ENCODE data around the gene PLEKHG4.

Gene PLEKHG4

GRCh38 chr16:67286441-67287235 lies 7.3 kb downstream of the PLEKHG4 start:
- Mint-ChIP-seq H3K9me3 (no peaks in the 10 kb centered on the region), H3K4me3 (no peak overlapping the region), H3K27me3 (no peaks in the 10 kb centered on the region), H3K27ac (no peak overlapping the region), H3K4me1 (peaks cover 23% of the 10 kb centered on the region)
- no peak for DNase-seq
- no peak for ATAC-seq

- Mint-ChIP-seq H3K27ac (no peak overlapping the region), H3K4me1 (peaks cover 23% of the 10 kb centered on the region), H3K27me3 (no peaks in the 10 kb centered on the region), H3K4me3 (no peak overlapping the region), H3K9me3 (no peaks in the 10 kb centered on the region)
- DNase-seq, result no peak
- ATAC-seq, result no peak
Observed at GRCh38 chr16:67287960-67288359, 8.6 kb downstream of the PLEKHG4 start.

- no peak overlapping the region for H3K4me3 Mint-ChIP-seq
Observed at GRCh38 chr16:67291461-67291860, 12.1 kb downstream of the PLEKHG4 start.

GRCh38 chr16:67294171-67294757 lies 14.9 kb downstream of the PLEKHG4 start:
- Mint-ChIP-seq H3K27me3 (no peaks in the 10 kb centered on the region), H3K4me1 (peaks cover 21% of the 10 kb centered on the region), H3K27ac (peak overlapping the region in 1 of 2 donors; percentile 49), H3K4me3 (no peak overlapping the region), H3K9me3 (no peaks in the 10 kb centered on the region)
- ATAC-seq (no peak), DNase-seq (no peak)

More at GRCh38 chr16:67291461-67291860, 12.1 kb downstream of the PLEKHG4 start:
- peaks cover 20% of the 10 kb centered on the region for H3K4me1 Mint-ChIP-seq
- DNase-seq (no peak), ATAC-seq (no peak)
- no peaks in the 10 kb centered on the region for H3K27me3 Mint-ChIP-seq
- H3K9me3 Mint-ChIP-seq, result no peaks in the 10 kb centered on the region
- no peak overlapping the region for H3K27ac Mint-ChIP-seq

- no peak overlapping the region for H3K27ac Mint-ChIP-seq
- no peak overlapping the region for H3K4me3 Mint-ChIP-seq
- no peaks in the 10 kb centered on the region for H3K9me3 Mint-ChIP-seq
- DNase-seq, result no peak
- H3K27me3 Mint-ChIP-seq, result no peaks in the 10 kb centered on the region
- H3K4me1 Mint-ChIP-seq, result peaks cover 14% of the 10 kb centered on the region
- ATAC-seq, result no peak
Observed at GRCh38 chr16:67294938-67295361, 15.6 kb downstream of the PLEKHG4 start.

- no peak overlapping the region for H3K27ac Mint-ChIP-seq
- no peaks in the 10 kb centered on the region for H3K27me3 Mint-ChIP-seq
- H3K4me1 Mint-ChIP-seq, result peaks cover 4% of the 10 kb centered on the region
- H3K9me3 Mint-ChIP-seq, result no peaks in the 10 kb centered on the region
- ATAC-seq (no peak), DNase-seq (no peak)
- H3K4me3 Mint-ChIP-seq, result no peak overlapping the region
Observed at GRCh38 chr16:67296420-67296819, 17.1 kb downstream of the PLEKHG4 start.

- no peak for DNase-seq
- Mint-ChIP-seq H3K4me1 (peaks cover 4% of the 10 kb centered on the region), H3K4me3 (no peak overlapping the region), H3K27me3 (no peaks in the 10 kb centered on the region), H3K27ac (no peak overlapping the region), H3K9me3 (no peaks in the 10 kb centered on the region)
- ATAC-seq, result no peak
Observed at GRCh38 chr16:67298277-67298676, 18.9 kb downstream of the PLEKHG4 start.

- H3K27me3 Mint-ChIP-seq, result peaks cover 5% of the 10 kb centered on the region
- ATAC-seq (no peak), DNase-seq (no peak)
- no peaks in the 10 kb centered on the region for H3K9me3 Mint-ChIP-seq
- no peak overlapping the region for H3K4me3 Mint-ChIP-seq
- no peak overlapping the region for H3K27ac Mint-ChIP-seq
- H3K4me1 Mint-ChIP-seq, result peaks cover 10% of the 10 kb centered on the region
Observed at GRCh38 chr16:67299269-67299668, 19.9 kb downstream of the PLEKHG4 start.

GRCh38 chr16:67301080-67301782 lies 21.9 kb downstream of the PLEKHG4 start:
- H3K27ac Mint-ChIP-seq, result no peak overlapping the region
- no peaks in the 10 kb centered on the region for H3K9me3 Mint-ChIP-seq
- ATAC-seq (no peak), DNase-seq (no peak)
- H3K4me1 Mint-ChIP-seq, result peaks cover 10% of the 10 kb centered on the region
- no peak overlapping the region for H3K4me3 Mint-ChIP-seq
- H3K27me3 Mint-ChIP-seq, result peaks cover 16% of the 10 kb centered on the region

- DNase-seq, result no peak
Observed at GRCh38 chr16:67302076-67302475, 22.7 kb downstream of the PLEKHG4 start.

GRCh38 chr16:67302970-67303369 lies 23.6 kb downstream of the PLEKHG4 start:
- ATAC-seq (peak; percentile 76), DNase-seq (no peak)
- Mint-ChIP-seq H3K27me3 (peaks cover 22% of the 10 kb centered on the region), H3K4me1 (peaks cover 6% of the 10 kb centered on the region), H3K9me3 (no peaks in the 10 kb centered on the region), H3K27ac (no peak overlapping the region), H3K4me3 (no peak overlapping the region)

More at GRCh38 chr16:67302076-67302475, 22.7 kb downstream of the PLEKHG4 start:
- H3K9me3 Mint-ChIP-seq, result no peaks in the 10 kb centered on the region
- peaks cover 22% of the 10 kb centered on the region for H3K27me3 Mint-ChIP-seq
- H3K27ac Mint-ChIP-seq, result no peak overlapping the region
- H3K4me3 Mint-ChIP-seq, result no peak overlapping the region
- no peak for ATAC-seq
- peaks cover 6% of the 10 kb centered on the region for H3K4me1 Mint-ChIP-seq

GRCh38 chr16:67304020-67304419 lies 24.7 kb downstream of the PLEKHG4 start:
- Mint-ChIP-seq H3K9me3 (no peaks in the 10 kb centered on the region), H3K27ac (peak overlapping the region in 1 of 2 donors; percentile 1), H3K4me3 (no peak overlapping the region), H3K27me3 (peaks cover 22% of the 10 kb centered on the region), H3K4me1 (peaks cover 17% of the 10 kb centered on the region)
- DNase-seq, result no peak
- no peak for ATAC-seq

GRCh38 chr16:67305216-67306071 lies 26.1 kb downstream of the PLEKHG4 start:
- Mint-ChIP-seq H3K4me3 (no peak overlapping the region), H3K4me1 (peaks cover 31% of the 10 kb centered on the region), H3K27me3 (peaks cover 22% of the 10 kb centered on the region), H3K27ac (no peak overlapping the region), H3K9me3 (no peaks in the 10 kb centered on the region)
- ATAC-seq, result no peak
- no peak for DNase-seq

GRCh38 chr16:67310561-67310960 lies 31.2 kb downstream of the PLEKHG4 start:
- H3K9me3 Mint-ChIP-seq, result no peaks in the 10 kb centered on the region
- peak overlapping the region; percentile 16 to 98 for H3K27ac Mint-ChIP-seq
- DNase-seq (no peak), ATAC-seq (no peak)
- H3K27me3 Mint-ChIP-seq, result peaks cover 13% of the 10 kb centered on the region
- H3K4me1 Mint-ChIP-seq, result peaks cover 57% of the 10 kb centered on the region
- no peak overlapping the region for H3K4me3 Mint-ChIP-seq
